Heart left ventricle (tissue), 16 donors: ENCODE data around the gene JDP2. TPM values are rescaled to one million over a fixed set of nuclear protein-coding genes. Genes with fewer than 3 reads are reported as not detected.
A peak's percentile ranks its signal among the peaks of the same experiment; 100 is the strongest.

ENCODE experiments used
- ATAC-seq, 4 donors: fragments of 200-7000 bp; cut with Tn5 transposase; one replicate each; pipeline ENCODE4 v1.9.1; 2020 to 2022; ENCODE audit warnings: moderate library complexity in 4 of 4, mild to moderate bottlenecking in 3 of 4, moderate number of reproducible peaks in 1 of 4
- DNase-seq, 5 donors: peaks; one replicate each; pipeline ENCODE4 v3.0.0-alpha.2; 2020
- H3K27ac ChIP-seq, 12 donors: fragments of 200-600 bp; sonication (generic) in 4 of 12; one replicate each; pipeline versions ENCODE4 v1.5.0 to v1.8.0; 2016 to 2022; ENCODE audit warnings: mild to moderate bottlenecking in 2 of 12
- H3K27me3 ChIP-seq, 9 donors: fragments of 200-600 bp; sonication (generic) in 2 of 9; one replicate each; pipeline versions ENCODE4 v1.5.1 to v1.8.0; 2016 to 2022; ENCODE audit warnings: mild to moderate bottlenecking in 3 of 9
- H3K36me3 ChIP-seq, 9 donors: fragments of 200-600 bp; sonication (generic) in 2 of 9; one replicate each; pipeline versions ENCODE4 v1.5.0 to v1.8.0; 2018 to 2022; ENCODE audit warnings: mild to moderate bottlenecking in 2 of 9
- H3K4me1 ChIP-seq, 12 donors: fragments of 200-600 bp; sonication (generic) in 4 of 12; one replicate each; pipeline versions ENCODE4 v1.5.0 to v1.8.0; 2016 to 2022; ENCODE audit warnings: mild to moderate bottlenecking in 3 of 12
- H3K4me3 ChIP-seq, 12 donors: fragments of 200-600 bp; sonication (generic) in 4 of 12; one replicate each; pipeline versions ENCODE4 v1.5.0 to v1.8.0; 2017 to 2022; ENCODE audit warnings: mild to moderate bottlenecking in 9 of 12, moderate library complexity in 4 of 12
- H3K9me3 ChIP-seq, 12 donors: fragments of 200-600 bp; sonication (generic) in 4 of 12; one replicate each; pipeline versions ENCODE4 v1.5.0 to v1.8.0; 2016 to 2022; ENCODE audit warnings: mild to moderate bottlenecking in 1 of 12
- POLR2A ChIP-seq, 2 donors: fragments of 450-650 bp; IDR thresholded peaks; one replicate each; pipeline ENCODE4 v1.6.1; 2017; ENCODE audit warnings: antibody characterized with exemption in 2 of 2, mild to moderate bottlenecking in 2 of 2, moderate library complexity in 2 of 2
- WGBS, 4 donors: extraction: QIAGEN DNeasy Blood & Tissue Kit in 2 of 4; methylation state at CpG; one replicate each; pipeline versions ENCODE4 v1.1.5 to v1.1.7; 2013 to 2018; 5-methylcytosine and 5-hydroxymethylcytosine counted together
- intact Hi-C, 10 donors: fragments of 100-400 bp; cut with DNase I; formaldehyde crosslinking; loops; one replicate each; pipeline versions ENCODE4 v1.11.1 to v1.14.2; 2022
- polyA plus RNA-seq, 2 donors: library from polyadenylated mRNA; stranded (reverse); fragments of 200-250 nt; gene quantifications; one replicate each; pipeline ENCODE4 v1.2.3, GENCODE V29; 2013
- total RNA-seq, 9 donors: library from RNA; depleted of rRNA in 2 of 9; stranded (reverse); fragments of >200 nt in 2 of 9; fragmentation: NEBNext Ultra II Directional in 3 of 9; extraction: Animal tissue kit (Norgen Biotek cat#: 25700) in 3 of 9; gene quantifications; one replicate each; pipeline versions ENCODE4 v1.1.0 to v1.2.4, GENCODE V29; 2016 to 2023
- TF ChIP-seq, protein P1 (sequence below), 12 donors: fragments of 200-600 bp; sonication (generic) in 4 of 12; IDR thresholded peaks; one replicate each; pipeline versions ENCODE4 v1.5.0 to v1.8.0; 2018 to 2022; ENCODE audit warnings: antibody characterized with exemption in 12 of 12, mild to moderate bottlenecking in 5 of 12
- donor health status: ischemic (EF 13 %, LVEDD 7.1; RV severe dilation, severe dysfunction).
- donor health status: healthy with polysubstance abuse.
- donor health status: DM: no; HTN: yes; CAD: no.
- donor health status: DM: no; HTN: no; CAD: no.
- donor health status: ischemic (EF 25% LVEDD 6.9; RV normal size, moderate dysfunction).
- donor health status: ischemic (EF 25% LVEDD 5.7; RV mildly dilated, moderate dysfunction).
- donor health status: healthy.
- donor health status: DM: yes; HTN: yes; CAD: no.
- donor health status: ischemic (EF 35%, LVEDD 5.7; RV mildly dilated, moderate dysfunction).
- donor health status: nonischemic (EF 11% LVEDD 7.7; RV severe dilation, severe dysfunction).
- donor health status: DM: yes; HTN: yes; CAD: no.
- donor health status: PGD.
- donor health status: ischemic (EF 29% LVEDD 5.4; RV normal size, mild dysfunction).
- donor health status: nonischemic (EF 23%, LVEDD 6.1; RV moderate dilation, normal function).

Gene JDP2
- total and polyA plus RNA-seq, 11 donors: 12.2 to 72.6 (median 28.1) TPM

DNA sequence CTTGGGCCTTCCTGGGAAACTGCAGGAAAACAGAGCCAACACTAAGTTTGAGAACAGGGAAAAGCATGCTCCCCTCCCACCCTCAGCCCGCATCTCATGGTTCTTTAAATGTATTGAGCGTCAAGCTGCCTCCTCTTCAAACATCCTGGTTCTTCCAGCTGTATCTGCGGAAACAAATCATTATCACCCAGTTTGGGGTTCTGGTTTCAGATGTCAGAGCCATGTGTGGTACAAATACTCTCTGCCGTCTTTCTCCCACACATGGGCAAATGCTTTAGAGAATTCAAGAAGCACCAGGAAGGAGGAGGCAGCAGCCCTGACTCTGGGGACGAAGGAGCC lies 29.1 kb downstream of the JDP2 start:
- H3K36me3 ChIP-seq: peaks cover 0 to 23% (median 11%) of the 10 kb centered on the region in 9 donors
- H3K4me3 ChIP-seq: no peak overlapping the region
- peak overlapping the region in 4 of 12 donors; percentile 5 to 50 (median 24) for H3K27ac ChIP-seq
- TF ChIP-seq, protein P1, sequence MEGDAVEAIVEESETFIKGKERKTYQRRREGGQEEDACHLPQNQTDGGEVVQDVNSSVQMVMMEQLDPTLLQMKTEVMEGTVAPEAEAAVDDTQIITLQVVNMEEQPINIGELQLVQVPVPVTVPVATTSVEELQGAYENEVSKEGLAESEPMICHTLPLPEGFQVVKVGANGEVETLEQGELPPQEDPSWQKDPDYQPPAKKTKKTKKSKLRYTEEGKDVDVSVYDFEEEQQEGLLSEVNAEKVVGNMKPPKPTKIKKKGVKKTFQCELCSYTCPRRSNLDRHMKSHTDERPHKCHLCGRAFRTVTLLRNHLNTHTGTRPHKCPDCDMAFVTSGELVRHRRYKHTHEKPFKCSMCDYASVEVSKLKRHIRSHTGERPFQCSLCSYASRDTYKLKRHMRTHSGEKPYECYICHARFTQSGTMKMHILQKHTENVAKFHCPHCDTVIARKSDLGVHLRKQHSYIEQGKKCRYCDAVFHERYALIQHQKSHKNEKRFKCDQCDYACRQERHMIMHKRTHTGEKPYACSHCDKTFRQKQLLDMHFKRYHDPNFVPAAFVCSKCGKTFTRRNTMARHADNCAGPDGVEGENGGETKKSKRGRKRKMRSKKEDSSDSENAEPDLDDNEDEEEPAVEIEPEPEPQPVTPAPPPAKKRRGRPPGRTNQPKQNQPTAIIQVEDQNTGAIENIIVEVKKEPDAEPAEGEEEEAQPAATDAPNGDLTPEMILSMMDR (IDR thresholded peaks at IDR 0.05): no peak
- TF ChIP-seq POLR2A (IDR thresholded peaks at IDR 0.05): no peak
- DNase-seq (no peak), ATAC-seq (no peak)
- no peaks in the 10 kb centered on the region for H3K27me3 ChIP-seq
- WGBS, 4 donors: 88 to 93% (median 91%) methylated on average over 5 of the region's 5 CpGs
- intact Hi-C loops: no loop called here
- peaks cover 3 to 91% (median 62%) of the 10 kb centered on the region in 12 donors for H3K4me1 ChIP-seq
- H3K9me3 ChIP-seq: no peaks in the 10 kb centered on the region

DNA sequence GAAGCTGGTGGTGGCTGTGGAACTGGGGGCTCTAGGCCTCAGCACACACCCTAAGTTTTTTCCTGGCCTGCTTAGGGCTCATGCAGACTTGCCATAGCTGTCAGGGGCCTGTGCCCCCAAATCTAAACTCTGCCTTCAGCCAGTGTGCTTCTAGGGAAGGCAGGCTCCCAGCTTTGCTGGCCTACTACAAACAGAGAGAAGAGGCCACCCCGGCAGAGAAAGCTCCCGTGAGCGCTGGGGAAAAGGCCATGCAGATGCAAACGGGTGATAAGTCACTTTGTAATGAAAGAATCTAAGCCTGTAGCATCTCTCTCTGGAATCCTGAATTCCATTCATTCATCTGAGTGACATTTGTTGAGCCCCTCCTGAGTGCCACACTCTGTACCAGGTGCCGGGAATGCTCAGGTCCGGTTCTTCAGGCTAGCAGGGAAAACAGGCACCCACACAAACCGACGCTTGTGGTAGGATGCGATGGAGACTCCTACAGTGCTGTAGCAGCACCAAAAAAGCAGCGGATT lies 29.9 kb downstream of the JDP2 start:
- no peak for DNase-seq
- no peaks in the 10 kb centered on the region for H3K27me3 ChIP-seq
- TF ChIP-seq, protein P1 (IDR thresholded peaks at IDR 0.05): no peak
- no peak for TF ChIP-seq POLR2A (IDR thresholded peaks at IDR 0.05)
- peaks cover 3 to 86% (median 55%) of the 10 kb centered on the region in 12 donors for H3K4me1 ChIP-seq
- H3K36me3 ChIP-seq: peaks cover 0 to 30% (median 18%) of the 10 kb centered on the region in 9 donors
- intact Hi-C loops: no loop called here
- no peak overlapping the region for H3K4me3 ChIP-seq
- peak overlapping the region in 3 of 12 donors; percentile 5 to 33 (median 29) for H3K27ac ChIP-seq
- H3K9me3 ChIP-seq: no peaks in the 10 kb centered on the region
- WGBS, 4 donors: 88 to 92% (median 89%) methylated on average over 10 of the region's 10 CpGs
- no peak for ATAC-seq

DNA sequence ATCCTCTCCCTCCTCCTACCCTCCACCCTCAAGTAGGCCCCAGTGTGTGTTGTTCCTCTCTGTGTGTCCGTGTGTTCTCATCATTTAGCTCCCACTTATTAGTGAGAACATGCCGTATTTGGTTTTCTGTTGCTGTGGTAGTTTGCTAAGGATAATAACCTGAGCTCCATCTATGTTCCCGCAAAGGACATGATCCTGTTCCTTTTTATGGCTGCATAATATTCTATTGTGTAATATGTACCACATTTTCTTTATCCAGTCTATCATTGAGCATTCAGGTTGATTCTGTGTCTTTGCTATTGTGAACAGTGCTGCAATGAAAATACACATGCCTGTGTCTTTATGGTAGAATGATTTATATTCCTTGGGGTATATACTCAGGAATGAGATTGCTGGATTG lies 30.5 kb downstream of the JDP2 start:
- ATAC-seq: no peak
- Histone ChIP-seq H3K27ac (peak overlapping the region in 7 of 12 donors; percentile 59 to 76 (median 69)), H3K36me3 (peaks cover 0 to 36% (median 24%) of the 10 kb centered on the region in 9 donors), H3K4me3 (no peak overlapping the region), H3K9me3 (no peaks in the 10 kb centered on the region), H3K27me3 (no peaks in the 10 kb centered on the region), H3K4me1 (peaks cover 3 to 80% (median 49%) of the 10 kb centered on the region in 12 donors)
- intact Hi-C loops: no loop called here
- 82 to 98% (median 93%) methylated on average over 3 of the region's 3 CpGs for WGBS, 4 donors
- no peak for DNase-seq
- TF ChIP-seq, protein P1 (IDR thresholded peaks at IDR 0.05): no peak
- no peak for TF ChIP-seq POLR2A (IDR thresholded peaks at IDR 0.05)

DNA sequence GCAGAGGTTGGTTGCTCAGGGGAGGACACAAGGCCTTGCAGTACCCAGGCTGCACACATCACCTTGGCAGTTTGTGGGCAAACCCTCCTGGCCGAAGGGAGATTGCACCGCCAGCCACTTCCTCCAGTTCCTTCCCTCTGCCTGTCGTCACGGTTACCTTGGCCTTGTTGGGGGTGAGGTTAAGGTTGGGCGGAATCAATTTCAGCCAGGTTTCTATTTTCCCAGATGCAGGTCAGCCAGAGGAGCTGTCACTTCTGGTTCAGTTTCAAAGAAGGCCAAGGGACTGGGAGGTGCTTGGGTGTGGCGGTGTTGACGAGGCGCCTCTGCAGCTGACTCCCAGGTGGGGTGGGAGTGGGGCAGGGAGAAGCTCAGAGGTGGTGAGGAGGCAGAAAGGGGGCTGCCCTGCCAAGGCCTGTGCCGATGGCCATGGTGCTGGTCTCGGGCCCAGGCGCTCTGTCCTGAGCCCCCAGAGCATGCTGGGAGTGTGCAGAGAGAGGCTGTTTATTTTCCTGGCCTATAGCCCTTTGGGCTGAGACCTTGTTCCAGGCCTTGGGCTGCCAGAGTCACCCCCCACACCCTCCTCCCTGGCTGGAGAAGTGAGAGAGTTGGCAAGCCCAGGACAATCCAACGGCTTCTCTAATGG lies 31.4 kb downstream of the JDP2 start:
- Histone ChIP-seq H3K27me3 (no peaks in the 10 kb centered on the region), H3K4me3 (no peak overlapping the region), H3K9me3 (no peaks in the 10 kb centered on the region), H3K27ac (peak overlapping the region; percentile 40 to 76 (median 67)), H3K36me3 (peaks cover 0 to 41% (median 25%) of the 10 kb centered on the region in 9 donors), H3K4me1 (peaks cover 3 to 71% (median 40%) of the 10 kb centered on the region in 12 donors)
- TF ChIP-seq POLR2A (IDR thresholded peaks at IDR 0.05): no peak
- TF ChIP-seq, protein P1 (IDR thresholded peaks at IDR 0.05): no peak
- peak; percentile 87 to 93 (median 90) for ATAC-seq
- intact Hi-C loops: no loop called here
- WGBS, 4 donors: 47 to 52% (median 49%) methylated on average over 12 of the region's 12 CpGs
- peak in 4 of 5 donors; percentile 51 to 79 (median 73) for DNase-seq
